Measurements from ENCODE around the gene EVC.

The EVC gene

GRCh38 chr4:5863461-5864113 is 152.6 kb downstream of the EVC start:
- ChIA-PET CTCF (no interaction called here), POLR2A (no interaction called here)
- no peak for DNase-seq (ENCODE audit: extremely low spot score)

More at GRCh38 chr4:5863461-5864113, 152.6 kb downstream of the EVC start:
- TF ChIP-seq ARNT (IDR thresholded peaks at IDR 0.05) (no peak), SP1 (IDR thresholded peaks at IDR 0.05) (no peak), BHLHE40 (IDR thresholded peaks at IDR 0.05; ENCODE audit: borderline replicate concordance) (no peak), TARDBP (IDR thresholded peaks at IDR 0.05) (no peak), FOXA1 (IDR thresholded peaks at IDR 0.05) (no peak), ELF4 (IDR thresholded peaks at IDR 0.05) (no peak), FOXM1 (IDR thresholded peaks at IDR 0.05; ENCODE audit: borderline replicate concordance) (no peak), SUZ12 (IDR thresholded peaks at IDR 0.05) (no peak), HDGF (IDR thresholded peaks at IDR 0.05; ENCODE audit: borderline replicate concordance) (no peak), ZNF384 (IDR thresholded peaks at IDR 0.05) (no peak), CTBP1 (IDR thresholded peaks at IDR 0.05; ENCODE audit: borderline replicate concordance) (no peak), FOXK2 (IDR thresholded peaks at IDR 0.05) (no peak), NFRKB (IDR thresholded peaks at IDR 0.05) (no peak), L3MBTL2 (conservative IDR thresholded peaks at IDR 0.05) (no peak), LEF1 (IDR thresholded peaks at IDR 0.05; ENCODE audit: borderline replicate concordance) (no peak)
- TF ChIP-seq, protein P1, sequence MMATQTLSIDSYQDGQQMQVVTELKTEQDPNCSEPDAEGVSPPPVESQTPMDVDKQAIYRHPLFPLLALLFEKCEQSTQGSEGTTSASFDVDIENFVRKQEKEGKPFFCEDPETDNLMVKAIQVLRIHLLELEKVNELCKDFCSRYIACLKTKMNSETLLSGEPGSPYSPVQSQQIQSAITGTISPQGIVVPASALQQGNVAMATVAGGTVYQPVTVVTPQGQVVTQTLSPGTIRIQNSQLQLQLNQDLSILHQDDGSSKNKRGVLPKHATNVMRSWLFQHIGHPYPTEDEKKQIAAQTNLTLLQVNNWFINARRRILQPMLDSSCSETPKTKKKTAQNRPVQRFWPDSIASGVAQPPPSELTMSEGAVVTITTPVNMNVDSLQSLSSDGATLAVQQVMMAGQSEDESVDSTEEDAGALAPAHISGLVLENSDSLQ (IDR thresholded peaks at IDR 0.05) = no peak
